Heart left ventricle (tissue), 13 donors: ENCODE data around the gene KNDC1.

ENCODE experiments used
- CTCF ChIP-seq, 12 donors: fragments of 200-600 bp; sonication (generic) in 4 of 12; IDR thresholded peaks; one replicate each; pipeline versions ENCODE4 v1.5.0 to v1.8.0; 2018 to 2022; ENCODE audit warnings: antibody characterized with exemption in 12 of 12, mild to moderate bottlenecking in 5 of 12
- POLR2A ChIP-seq, 2 donors: fragments of 450-650 bp; IDR thresholded peaks; one replicate each; pipeline ENCODE4 v1.6.1; 2017; ENCODE audit warnings: antibody characterized with exemption in 2 of 2, mild to moderate bottlenecking in 2 of 2, moderate library complexity in 2 of 2
- donor health status: ischemic (EF 13 %, LVEDD 7.1; RV severe dilation, severe dysfunction).
- donor health status: DM: no; HTN: yes; CAD: no.
- donor health status: DM: no; HTN: no; CAD: no.
- donor health status: ischemic (EF 25% LVEDD 6.9; RV normal size, moderate dysfunction).
- donor health status: ischemic (EF 25% LVEDD 5.7; RV mildly dilated, moderate dysfunction).
- donor health status: ischemic (EF 35%, LVEDD 5.7; RV mildly dilated, moderate dysfunction).
- donor health status: nonischemic (EF 11% LVEDD 7.7; RV severe dilation, severe dysfunction).
- donor health status: DM: yes; HTN: yes; CAD: no.
- donor health status: PGD.
- donor health status: ischemic (EF 29% LVEDD 5.4; RV normal size, mild dysfunction).
- donor health status: nonischemic (EF 23%, LVEDD 6.1; RV moderate dilation, normal function).

- no peak for TF ChIP-seq CTCF (IDR thresholded peaks at IDR 0.05)
- TF ChIP-seq POLR2A (IDR thresholded peaks at IDR 0.05): no peak
These were observed 30.0 kb upstream of the KNDC1 start for GRCh38 chr10:133129859-133130495.
